ENCODE measurements around the gene HDHD2. TPM values are rescaled to one million over a fixed set of nuclear protein-coding genes. Genes with fewer than 3 reads are reported as not detected.

Gene HDHD2
- total and polyA plus RNA-seq, 3 donors from 2014 or later, result 32.3 to 40.4 (median 39.8) TPM

DNA sequence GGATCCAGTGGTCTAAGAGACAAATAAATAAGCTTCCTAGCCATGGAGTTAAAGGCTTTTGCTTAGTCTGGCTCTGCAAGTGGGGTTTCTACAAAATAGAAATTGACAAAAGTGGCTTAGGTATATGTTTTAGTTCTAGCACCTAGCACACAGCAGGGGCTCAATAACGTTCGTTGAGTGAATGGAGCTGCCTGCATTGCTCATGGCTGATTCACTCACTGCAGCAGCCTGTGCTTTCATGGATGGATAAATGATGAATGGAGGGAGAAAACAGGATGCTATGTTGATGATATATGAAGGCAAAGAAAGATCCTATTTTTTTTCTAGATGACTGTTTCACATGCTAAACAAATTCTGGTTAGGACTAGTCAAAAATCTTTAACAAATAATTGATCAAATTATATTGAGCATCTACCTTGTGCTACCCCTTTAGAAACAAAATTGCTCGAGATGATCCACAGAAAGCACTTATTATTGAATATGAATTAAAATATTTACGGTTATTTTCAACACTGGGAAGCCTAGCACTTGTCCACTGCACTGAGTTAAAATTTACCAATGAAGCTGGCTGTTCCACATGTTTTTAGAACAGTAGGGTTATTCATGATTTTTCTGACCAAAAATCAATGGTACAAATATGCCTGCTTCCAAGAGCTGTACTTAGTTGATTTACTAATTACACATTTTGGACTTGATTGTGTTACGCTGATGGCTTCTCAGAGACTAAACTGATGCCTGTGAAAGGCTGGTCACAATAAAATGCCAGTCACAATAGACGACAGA lies 39.6 kb downstream of the HDHD2 start:
- TF ChIP-seq, protein P1, sequence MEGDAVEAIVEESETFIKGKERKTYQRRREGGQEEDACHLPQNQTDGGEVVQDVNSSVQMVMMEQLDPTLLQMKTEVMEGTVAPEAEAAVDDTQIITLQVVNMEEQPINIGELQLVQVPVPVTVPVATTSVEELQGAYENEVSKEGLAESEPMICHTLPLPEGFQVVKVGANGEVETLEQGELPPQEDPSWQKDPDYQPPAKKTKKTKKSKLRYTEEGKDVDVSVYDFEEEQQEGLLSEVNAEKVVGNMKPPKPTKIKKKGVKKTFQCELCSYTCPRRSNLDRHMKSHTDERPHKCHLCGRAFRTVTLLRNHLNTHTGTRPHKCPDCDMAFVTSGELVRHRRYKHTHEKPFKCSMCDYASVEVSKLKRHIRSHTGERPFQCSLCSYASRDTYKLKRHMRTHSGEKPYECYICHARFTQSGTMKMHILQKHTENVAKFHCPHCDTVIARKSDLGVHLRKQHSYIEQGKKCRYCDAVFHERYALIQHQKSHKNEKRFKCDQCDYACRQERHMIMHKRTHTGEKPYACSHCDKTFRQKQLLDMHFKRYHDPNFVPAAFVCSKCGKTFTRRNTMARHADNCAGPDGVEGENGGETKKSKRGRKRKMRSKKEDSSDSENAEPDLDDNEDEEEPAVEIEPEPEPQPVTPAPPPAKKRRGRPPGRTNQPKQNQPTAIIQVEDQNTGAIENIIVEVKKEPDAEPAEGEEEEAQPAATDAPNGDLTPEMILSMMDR (IDR thresholded peaks at IDR 0.05), result no peak
- TF ChIP-seq POLR2A (IDR thresholded peaks at IDR 0.05), result no peak
- H3K4me3 ChIP-seq, result no peak overlapping the region
- H3K27me3 ChIP-seq, result no peaks in the 10 kb centered on the region
- WGBS, 2 donors, result 90 to 93% methylated on average over 6 of the region's 6 CpGs
- H3K4me1 ChIP-seq, result no peaks in the 10 kb centered on the region
- intact Hi-C loops (cut with DNase I; ENCODE audit: low total_unique reads), result no loop called here
- H3K36me3 ChIP-seq (ENCODE audit: low read depth, missing control alignments), result no peaks in the 10 kb centered on the region
- no peaks in the 10 kb centered on the region for H3K9me3 ChIP-seq
- no peak overlapping the region for H3K27ac ChIP-seq
- DNase-seq, result no peak

DNA sequence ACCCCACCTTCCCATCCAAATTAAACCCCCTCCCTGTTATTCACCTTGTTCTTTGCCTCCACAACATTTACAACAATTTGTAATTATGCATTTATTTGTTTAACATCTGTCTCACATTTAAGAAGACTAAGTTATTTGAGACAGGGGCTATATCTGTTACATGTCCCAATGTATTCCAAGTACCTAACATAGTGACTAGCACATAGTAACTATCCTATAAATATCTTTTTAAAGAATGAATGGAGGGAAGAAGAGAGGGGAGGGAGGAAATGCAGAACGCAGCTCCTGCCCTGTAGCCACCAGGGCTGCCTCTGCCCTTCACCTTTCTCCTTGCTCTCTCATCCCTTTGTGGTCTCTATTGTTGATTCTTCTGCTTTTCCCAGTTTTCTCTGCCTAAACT lies 40.6 kb downstream of the HDHD2 start:
- intact Hi-C loops (cut with DNase I; ENCODE audit: low total_unique reads), result no loop called here
- no peak overlapping the region for H3K27ac ChIP-seq
- TF ChIP-seq, protein P1 (IDR thresholded peaks at IDR 0.05), result no peak
- TF ChIP-seq POLR2A (IDR thresholded peaks at IDR 0.05), result no peak
- no peak overlapping the region for H3K4me3 ChIP-seq
- no peaks in the 10 kb centered on the region for H3K4me1 ChIP-seq
- H3K27me3 ChIP-seq, result no peaks in the 10 kb centered on the region
- no peak for DNase-seq
- H3K36me3 ChIP-seq (ENCODE audit: low read depth, missing control alignments), result no peaks in the 10 kb centered on the region
- no peaks in the 10 kb centered on the region for H3K9me3 ChIP-seq
- WGBS, 2 donors, result 64 to 70% methylated on average over 1 of the region's 1 CpG

DNA sequence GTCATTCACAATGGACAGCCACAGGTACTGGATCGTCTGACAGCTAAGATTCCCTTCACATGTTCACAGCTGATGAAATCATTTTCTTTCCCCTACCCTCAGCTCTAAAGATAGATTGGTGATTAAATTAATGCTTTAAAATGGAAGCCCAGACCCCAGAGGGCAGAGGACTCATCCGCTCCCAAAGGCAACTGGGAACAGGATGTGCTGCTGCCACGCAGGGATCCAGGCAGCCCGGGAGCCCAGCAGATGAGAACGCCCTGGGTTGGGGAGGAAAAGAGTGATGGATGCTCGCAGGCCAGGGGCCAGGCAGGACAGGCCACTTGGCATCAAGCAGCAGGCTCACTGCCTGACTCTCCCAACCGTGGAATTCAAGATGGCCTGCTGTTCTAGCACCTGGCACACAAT lies 41.3 kb downstream of the HDHD2 start:
- Histone ChIP-seq H3K4me1 (no peaks in the 10 kb centered on the region), H3K27ac (no peak overlapping the region), H3K36me3 (ENCODE audit: low read depth, missing control alignments) (no peaks in the 10 kb centered on the region), H3K27me3 (no peaks in the 10 kb centered on the region), H3K9me3 (no peaks in the 10 kb centered on the region), H3K4me3 (no peak overlapping the region)
- TF ChIP-seq POLR2A (IDR thresholded peaks at IDR 0.05), result no peak
- TF ChIP-seq, protein P1 (IDR thresholded peaks at IDR 0.05), result no peak
- 89% methylated on average over 6 to 7 of the region's 7 CpGs for WGBS, 2 donors
- intact Hi-C loops (cut with DNase I; ENCODE audit: low total_unique reads), result no loop called here
- DNase-seq, result no peak

DNA sequence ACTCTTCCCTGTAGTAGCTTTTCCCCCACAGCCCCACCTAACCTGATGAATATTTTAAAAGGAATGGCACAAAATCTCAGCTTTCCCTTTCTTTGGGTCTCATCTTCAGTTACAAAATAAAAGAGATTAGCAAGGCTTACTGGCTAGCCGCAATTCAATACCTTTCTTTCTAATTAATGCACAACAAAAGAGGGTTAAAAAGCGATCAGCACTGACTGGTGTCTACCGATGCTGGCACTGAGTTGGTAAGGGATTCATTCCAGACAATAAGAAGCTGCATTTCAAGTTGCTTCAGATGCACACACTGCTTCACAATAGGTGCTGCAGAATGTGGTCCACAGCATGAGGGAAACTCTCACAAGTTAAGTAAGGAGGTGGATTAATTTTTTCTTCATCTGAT lies 41.9 kb downstream of the HDHD2 start:
- H3K4me3 ChIP-seq, result no peak overlapping the region
- no peak for DNase-seq
- no peaks in the 10 kb centered on the region for H3K27me3 ChIP-seq
- TF ChIP-seq POLR2A (IDR thresholded peaks at IDR 0.05), result no peak
- TF ChIP-seq, protein P1 (IDR thresholded peaks at IDR 0.05), result no peak
- H3K4me1 ChIP-seq, result no peaks in the 10 kb centered on the region
- H3K36me3 ChIP-seq (ENCODE audit: low read depth, missing control alignments), result no peaks in the 10 kb centered on the region
- intact Hi-C loops (cut with DNase I; ENCODE audit: low total_unique reads), result no loop called here
- H3K9me3 ChIP-seq, result no peaks in the 10 kb centered on the region
- no peak overlapping the region for H3K27ac ChIP-seq
- WGBS, 2 donors, result 64 to 79% methylated on average over 3 of the region's 3 CpGs
